Endothelial cell of umbilical vein (primary cell): ENCODE data around the gene PDE6B. TPM values are rescaled to one million over a fixed set of nuclear protein-coding genes. Genes with fewer than 3 reads are reported as not detected.

Experiments
- BruUV-seq: library from RNA; stranded (reverse); fragments of 400-500 nt; replicated peaks from 2 replicates; lab custom pipeline; 2021; lab: Mats Ljungman, UMichigan
- CTCF ChIA-PET: fragments of 300-600, 350-600 bp; sonication (Branson Sonifier 250); formaldehyde crosslinking; loops from one replicate; lab custom pipeline; 2021; ENCODE audit warnings: antibody characterized with exemption, inconsistent platforms; lab: Charles Lee
- POLR2A ChIA-PET: fragments of 300-600, 350-600 bp; sonication (Branson Sonifier 250); formaldehyde crosslinking; loops from one replicate; lab custom pipeline; 2021; ENCODE audit warnings: antibody characterized with exemption, inconsistent platforms; lab: Charles Lee
- DNase-seq: peaks from one replicate; pipeline ENCODE4 v3.0.0-alpha.2; 2011; ENCODE audit warnings: low read depth, low spot score
- FAIRE-seq: peaks from 2 replicates; lab custom pipeline; 2011; peaks lifted over from hg19 to GRCh38; lab: Jason Lieb, UNC
- H2AFZ ChIP-seq: 2 replicates; pipeline ENCODE4 v1.6.0; 2012; ENCODE audit warnings: low read depth, low read length, control low read depth, inconsistent platforms
- H3K27ac ChIP-seq: 2 replicates; pipeline ENCODE4 v1.5.1; 2011; ENCODE audit warnings: low read depth, mild to moderate bottlenecking, control low read depth, low read length, moderate library complexity; ENCODE audit not compliant: insufficient read depth
- H3K27me3 ChIP-seq, 2 experiments: 2 replicates each; pipeline versions ENCODE4 v1.6.0 to v1.6.1; 2011; ENCODE audit warnings: low read length in 2 of 2, mixed read lengths in 1 of 2; ENCODE audit not compliant: control insufficient read depth in 2 of 2, insufficient read depth in 2 of 2
- H3K36me3 ChIP-seq, 2 experiments: 2 replicates in 1 of 2; 3 replicates in 1 of 2; pipeline ENCODE4 v1.5.1; 2011; ENCODE audit warnings: low read length in 2 of 2, mild to moderate bottlenecking in 1 of 2, moderate library complexity in 1 of 2; ENCODE audit not compliant: control insufficient read depth in 2 of 2, insufficient read depth in 2 of 2; ENCODE audit errors: extremely low read depth in 1 of 2
- H3K4me1 ChIP-seq: 3 replicates; pipeline ENCODE4 v1.5.1; 2011; ENCODE audit warnings: mild to moderate bottlenecking, low read length; ENCODE audit not compliant: control insufficient read depth, insufficient read depth; ENCODE audit errors: extremely low read depth
- H3K4me2 ChIP-seq: 2 replicates; pipeline ENCODE4 v1.6.1; 2011; ENCODE audit warnings: low read length, control low read depth, mixed read lengths; ENCODE audit not compliant: insufficient read depth
- H3K4me3 ChIP-seq, 3 experiments: fragments of 200-600 bp in 1 of 3; sonication (generic), shearing (Covaris generic) in 1 of 3; replicated peaks in 1 of 3; 2 replicates each; pipeline ENCODE4 v1.5.1; 2011 to 2016; ENCODE audit warnings: control low read depth in 3 of 3, low read length in 3 of 3, mild to moderate bottlenecking in 2 of 3, inconsistent platforms in 1 of 3, low read depth in 1 of 3, moderate library complexity in 1 of 3; ENCODE audit not compliant: insufficient read depth in 1 of 3
- H3K79me2 ChIP-seq: 2 replicates; pipeline ENCODE4 v1.6.0; 2012; ENCODE audit warnings: low read length, inconsistent platforms; ENCODE audit not compliant: control insufficient read depth, insufficient read depth
- H3K9ac ChIP-seq: replicated peaks from 2 replicates; pipeline ENCODE3; 2011; ENCODE audit warnings: low read length, control low read depth; ENCODE audit not compliant: insufficient read depth; ENCODE audit errors: extremely low read depth
- H3K9me1 ChIP-seq: replicated peaks from 3 replicates; pipeline ENCODE4 v1.6.0; 2011; ENCODE audit warnings: mild to moderate bottlenecking, low read length; ENCODE audit not compliant: control insufficient read depth, insufficient read depth; ENCODE audit errors: extremely low read depth
- H3K9me3 ChIP-seq: replicated peaks from 2 replicates; pipeline ENCODE4 v1.5.1; 2012; ENCODE audit warnings: low read length, inconsistent platforms; ENCODE audit not compliant: control insufficient read depth, insufficient read depth
- H4K20me1 ChIP-seq: replicated peaks from 2 replicates; pipeline ENCODE3; 2011; ENCODE audit warnings: mild to moderate bottlenecking, low read length; ENCODE audit not compliant: control insufficient read depth, insufficient read depth; ENCODE audit errors: extremely low read depth
- CTCF ChIP-seq, 2 donors: IDR thresholded peaks; 1 replicate in 1 of 2; 2 replicates in 1 of 2; pipeline ENCODE4 v1.5.1; 2011; ENCODE audit warnings: low read length in 2 of 2, mild to moderate bottlenecking in 2 of 2, moderate library complexity in 2 of 2, control low read depth in 1 of 2, inconsistent platforms in 1 of 2, low read depth in 1 of 2; ENCODE audit not compliant: insufficient read depth in 1 of 2; ENCODE audit errors: extremely low read depth in 1 of 2
- EZH2 ChIP-seq: IDR thresholded peaks from 2 replicates; pipeline ENCODE4 v1.6.1; 2012; ENCODE audit warnings: borderline replicate concordance, low read depth, mild to moderate bottlenecking, moderate library complexity, low read length, inconsistent platforms; ENCODE audit not compliant: severe bottlenecking
- FOS ChIP-seq: IDR thresholded peaks from 2 replicates; pipeline ENCODE4 v1.6.1; 2011; ENCODE audit warnings: mild to moderate bottlenecking, low read length, moderate library complexity, borderline replicate concordance; ENCODE audit not compliant: insufficient read depth
- GATA2 ChIP-seq: IDR thresholded peaks from 2 replicates; pipeline ENCODE4 v1.7.0; 2011; ENCODE audit warnings: low read depth, mild to moderate bottlenecking, moderate library complexity, mixed read lengths, low read length; ENCODE audit not compliant: insufficient read length, insufficient read depth
- JUN ChIP-seq: IDR thresholded peaks from 2 replicates; pipeline ENCODE4 v1.6.1; 2011; ENCODE audit warnings: borderline replicate concordance, low read depth; ENCODE audit not compliant: insufficient read length, insufficient read depth
- MYC ChIP-seq: IDR thresholded peaks from one replicate; pipeline ENCODE4 v1.6.1; 2011; ENCODE audit warnings: mild to moderate bottlenecking, low read depth, low read length
- POLR2A ChIP-seq: IDR thresholded peaks from 2 replicates; pipeline ENCODE4 v1.6.1; 2012; ENCODE audit warnings: low read depth, mild to moderate bottlenecking, control low read depth, low read length
- POLR2AphosphoS5 ChIP-seq: IDR thresholded peaks from 2 replicates; pipeline ENCODE4 v1.6.1; 2012; ENCODE audit warnings: low read depth, mild to moderate bottlenecking, control low read depth, low read length, moderate library complexity; ENCODE audit not compliant: insufficient read depth
- dilution Hi-C: fragments of 300-500 bp; cut with MboI; formaldehyde crosslinking; loops from one replicate; pipeline ENCODE4 v1.15.0; 2019; ENCODE audit warnings: low sequenced_read_pairs; ENCODE audit not compliant: extremely low pct_ligation_motif_present
- intact Hi-C: fragments of 100-400 bp; cut with micrococcal nuclease; formaldehyde crosslinking; loops from one replicate; pipeline ENCODE4 v1.10.0; 2022
- polyA plus RNA-seq, 4 experiments: library from polyadenylated mRNA; depleted of rRNA in 3 of 4; stranded (reverse) in 3 of 4; unstranded in 1 of 4; fragments of >200 nt; gene quantifications; 2 replicates each; pipeline versions ENCODE4 v1.2.1 to v1.2.3, GENCODE V29; 2011 to 2012; ENCODE audit warnings: missing spikeins in 1 of 4
- total RNA-seq: library from RNA; stranded (reverse); gene quantifications from 2 replicates; pipeline ENCODE4 v1.2.3, GENCODE V29; 2021
- TF ChIP-seq, protein P1 (sequence below): IDR thresholded peaks from 2 replicates; pipeline ENCODE4 v1.6.1; 2011; ENCODE audit not compliant: insufficient read depth, insufficient read length

The PDE6B gene
- total and polyA plus RNA-seq, 2 donors (not counting 3 experiments of a cell fraction or from before 2014, with no cell fraction given), result 0.77 to 1.8 TPM

- ChIA-PET POLR2A (no interaction called here), CTCF (no interaction called here)
- Histone ChIP-seq H3K9ac (no peak overlapping the region), H3K4me2 (no peak overlapping the region), H3K9me3 (no peaks in the 10 kb centered on the region), H3K9me1 (no peaks in the 10 kb centered on the region), H3K4me3 (no peak overlapping the region), H4K20me1 (no peaks in the 10 kb centered on the region), H2AFZ (no peak overlapping the region), H3K4me1 (peaks cover 14% of the 10 kb centered on the region), H3K79me2 (peaks cover 31% of the 10 kb centered on the region), H3K27me3 (no peaks in the 10 kb centered on the region), H3K36me3 (peaks cover 0 to 2% of the 10 kb centered on the region in 2 experiments), H3K27ac (no peak overlapping the region)
- dilution Hi-C loops (no loop called here), intact Hi-C loops (no loop called here)
- DNase-seq (no peak), FAIRE-seq (no peak)
- BruUV-seq, result no TSS peak
- TF ChIP-seq MYC, result no peak
- no peak for TF ChIP-seq POLR2AphosphoS5
- no peak for TF ChIP-seq JUN
- TF ChIP-seq EZH2, result no peak
- TF ChIP-seq, protein P1, sequence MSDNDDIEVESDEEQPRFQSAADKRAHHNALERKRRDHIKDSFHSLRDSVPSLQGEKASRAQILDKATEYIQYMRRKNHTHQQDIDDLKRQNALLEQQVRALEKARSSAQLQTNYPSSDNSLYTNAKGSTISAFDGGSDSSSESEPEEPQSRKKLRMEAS, result no peak
- no peak for TF ChIP-seq GATA2
- TF ChIP-seq POLR2A, result no peak
- TF ChIP-seq CTCF (IDR thresholded peaks at IDR 0.05; ENCODE audit: extremely low read depth in 1 of 2, insufficient read depth in 1 of 2, low read depth in 1 of 2, low read length in 2 of 2), result no peak
- TF ChIP-seq FOS, result no peak
Observed at GRCh38 chr4:704198-704891, 79.0 kb downstream of the PDE6B start.
